Measurements from ENCODE around the gene MCM10. TPM values are rescaled to one million over a fixed set of nuclear protein-coding genes. Genes with fewer than 3 reads are reported as not detected.

Gene MCM10
- total and polyA plus RNA-seq, 2 of the 4 experiments (the other 2 are of a cell fraction): 5.4 to 11.8 TPM

- no peak overlapping the region for H2BK120ac ChIP-seq (ENCODE audit: low read depth, low read length)
- ChIA-PET POLR2A (ENCODE audit: unreplicated experiment) (no interaction called here), CTCF (interaction anchor here (0.7 kb wide), 1 partner anchor 10 kb away, joined by 3 read pairs; no protein-coding TSS in a partner anchor)
- H3K18ac ChIP-seq (ENCODE audit: low read depth, low read length): no peak overlapping the region
- H2BK20ac ChIP-seq (ENCODE audit: low read depth, low read length): no peak overlapping the region
- no peak overlapping the region for H3K27ac ChIP-seq (ENCODE audit: insufficient read depth, low read length)
- H3K27me3 ChIP-seq (ENCODE audit: control insufficient read depth, insufficient read depth, low read length): no peaks in the 10 kb centered on the region
- peaks cover 8% of the 10 kb centered on the region for H3K36me3 ChIP-seq (ENCODE audit: control insufficient read depth, insufficient read depth, low read length)
- in situ Hi-C loops (cut with MboI; ENCODE audit: low sequenced_read_pairs) (no loop called here), intact Hi-C loops (cut with micrococcal nuclease) (no loop called here), dilution Hi-C loops (cut with HindIII; ENCODE audit: low sequenced_read_pairs, unreplicated experiment) (no loop called here)
- BruUV-seq (replicated peaks): no TSS peak
- H3K9ac ChIP-seq (ENCODE audit: low read depth, low read length): no peak overlapping the region
- no peak overlapping the region for H3K4ac ChIP-seq (ENCODE audit: low read depth, low read length)
- no peaks in the 10 kb centered on the region for H3K9me3 ChIP-seq (ENCODE audit: control insufficient read depth, insufficient read depth, low read length)
- H4K8ac ChIP-seq (ENCODE audit: low read depth in 2 of 2, low read length in 2 of 2): no peak overlapping the region
- no peak overlapping the region for H3K23ac ChIP-seq (ENCODE audit: low read depth, low read length)
- H3K9me1 ChIP-seq (ENCODE audit: insufficient read depth, low read length): no peaks in the 10 kb centered on the region
- no peak overlapping the region for H2AFZ ChIP-seq (replicated peaks; ENCODE audit: low read length, poor library complexity)
- H3K4me1 ChIP-seq (ENCODE audit: control insufficient read depth, insufficient read depth, low read length): no peaks in the 10 kb centered on the region; the same call in 1 of the 2 replicates
- H3K79me1 ChIP-seq (ENCODE audit: low read depth in 1 of 2, low read length in 2 of 2): no peaks in the 10 kb centered on the region
- no peak overlapping the region for H3K14ac ChIP-seq (replicated peaks; ENCODE audit: low read depth, low read length)
- DNase-seq (no peak), ATAC-seq (ENCODE audit: low read depth) (no peak)
- H3K56ac ChIP-seq (ENCODE audit: extremely low read depth, insufficient read depth, low read length): no peak overlapping the region
- no peak overlapping the region for H2BK5ac ChIP-seq (ENCODE audit: low read depth, low read length, poor library complexity, severe bottlenecking)
- H4K91ac ChIP-seq (ENCODE audit: insufficient read depth, low read depth, low read length): no peak overlapping the region
- H3K4me2 ChIP-seq (ENCODE audit: low read depth, low read length): no peak overlapping the region
- no peak overlapping the region for H2AK9ac ChIP-seq (replicated peaks; ENCODE audit: low read depth, low read length, poor library complexity)
- H2BK15ac ChIP-seq (ENCODE audit: low read depth, low read length): no peak overlapping the region
- no peak overlapping the region; the same call in 1 of the 2 replicates for H4K5ac ChIP-seq (ENCODE audit: low read depth, low read length)
- no peak overlapping the region for H3K4me3 ChIP-seq (ENCODE audit: insufficient read depth, low read depth, low read length)
- no peaks in the 10 kb centered on the region for H4K20me1 ChIP-seq (ENCODE audit: insufficient read depth, low read length)
- H2AK5ac ChIP-seq (ENCODE audit: low read depth, low read length): no peak overlapping the region
- 100% methylated on average over 2 of the region's 5 CpGs; no CpG with 5 or more reads in 1 of the 2 experiments for WGBS, 2 experiments (ENCODE audit: extremely low coverage in 2 of 2, insufficient read length in 1 of 2)
- TF ChIP-seq MAZ (IDR thresholded peaks at IDR 0.05; ENCODE audit: borderline replicate concordance, low read depth, low read length): no peak
- TF ChIP-seq CTCF (conservative IDR thresholded peaks at IDR 0.05; ENCODE audit: low read depth, low read length): no peak
- TF ChIP-seq RAD21 (IDR thresholded peaks at IDR 0.05; ENCODE audit: low read length): no peak
- TF ChIP-seq RFX5 (IDR thresholded peaks at IDR 0.05; ENCODE audit: low read depth, low read length): no peak
- no peak for TF ChIP-seq SMC3 (IDR thresholded peaks at IDR 0.05; ENCODE audit: low read depth, low read length)
- TF ChIP-seq NFE2L2 (IDR thresholded peaks at IDR 0.05; ENCODE audit: low read depth, low read length): no peak
- TF ChIP-seq MXI1 (IDR thresholded peaks at IDR 0.05; ENCODE audit: borderline replicate concordance, low read depth, low read length): no peak
- TF ChIP-seq BHLHE40 (IDR thresholded peaks at IDR 0.05; ENCODE audit: low read depth, low read length): no peak
- TF ChIP-seq FOS (IDR thresholded peaks at IDR 0.05; ENCODE audit: low read depth, low read length): no peak
- no peak for TF ChIP-seq RCOR1 (IDR thresholded peaks at IDR 0.05; ENCODE audit: insufficient replicate concordance, low read length)
- TF ChIP-seq USF2 (IDR thresholded peaks at IDR 0.05; ENCODE audit: low read depth, low read length): no peak
- no peak for TF ChIP-seq CEBPB (IDR thresholded peaks at IDR 0.05; ENCODE audit: low read depth, low read length)
- no peak for TF ChIP-seq MAFK (IDR thresholded peaks at IDR 0.05; ENCODE audit: low read depth, low read length)
- TF ChIP-seq POLR2A (IDR thresholded peaks at IDR 0.05; ENCODE audit: low read depth, low read length): no peak
- TF ChIP-seq CHD1 (IDR thresholded peaks at IDR 0.05; ENCODE audit: low read depth, low read length): no peak
Measured at GRCh38 chr10:13184730-13185514, 23.6 kb downstream of the MCM10 start.

All from IMR-90 (cell line).